OCI-LY1 (cell line): ENCODE results near the gene RBM10.

Experiments used
- CTCF ChIP-seq: fragments of 200-600 bp; sonication (generic), shearing (Covaris generic); IDR thresholded peaks from 2 replicates; pipeline ENCODE4 v1.5.1; 2017; ENCODE audit warnings: mild to moderate bottlenecking, antibody characterized with exemption, low read length, moderate library complexity, mixed read lengths
- EZH2 ChIP-seq: fragments of 200-600 bp; sonication (generic), shearing (Covaris generic); IDR thresholded peaks from 2 replicates; pipeline ENCODE4 v1.8.0; 2017; ENCODE audit warnings: borderline replicate concordance, mixed run types, mild to moderate bottlenecking, antibody characterized with exemption, low read length, moderate library complexity, mixed read lengths

- no peak for TF ChIP-seq CTCF
- TF ChIP-seq EZH2: no peak
These were observed 24.3 kb downstream of the RBM10 start for GRCh38 chrX:47169273-47169672.
